Measurements from ENCODE around the gene LOC101059915.
"Not testable (repeated sequence)": the region's sequence is repeated elsewhere in the genome, so short reads cannot be mapped to it uniquely, and the experiment has no call there.

The LOC101059915 gene

GRCh38 chrX:71668248-71668595 lies 876 bp downstream of the LOC101059915 start:
- H3K79me1 ChIP-seq (ENCODE audit: low read depth, low read length) = no peaks in the 10 kb centered on the region
- H3K4me1 ChIP-seq (ENCODE audit: control insufficient read depth in 2 of 2, insufficient read depth in 1 of 2, low read depth in 1 of 2, low read length in 2 of 2) = no peaks in the 10 kb centered on the region
- no peaks in the 10 kb centered on the region for H3K9me3 ChIP-seq (replicated peaks in 1 of 2; ENCODE audit: control insufficient read depth in 2 of 2, insufficient read depth in 1 of 2, low read depth in 1 of 2, low read length in 2 of 2)
- H3K9ac ChIP-seq (ENCODE audit: low read depth, low read length, poor library complexity) = no peak overlapping the region
- peaks cover 0 to 13% (median 0%) of the 10 kb centered on the region in 3 experiments for H3K27me3 ChIP-seq (ENCODE audit: control insufficient read depth in 3 of 3, insufficient read depth in 3 of 3, low read depth in 1 of 3, low read length in 3 of 3)
- H2BK5ac ChIP-seq (ENCODE audit: low read length) = no peak overlapping the region
- no peak for DNase-seq (ENCODE audit: low spot score)
- H3K27ac ChIP-seq (replicated peaks; ENCODE audit: low read length) = no peak overlapping the region
- H3K4me3 ChIP-seq (ENCODE audit: low read length in 2 of 2) = no peak overlapping the region
- H3K14ac ChIP-seq (ENCODE audit: low read length) = no peak overlapping the region
- H2AK5ac ChIP-seq (ENCODE audit: low read depth, low read length) = no peak overlapping the region
- no peak overlapping the region for H4K91ac ChIP-seq (ENCODE audit: low read depth, low read length, poor library complexity)
- H4K8ac ChIP-seq (ENCODE audit: low read depth, low read length) = no peak overlapping the region
- H3K36me3 ChIP-seq (replicated peaks in 1 of 2; ENCODE audit: control insufficient read depth in 2 of 2, insufficient read depth in 2 of 2, low read length in 2 of 2) = no peaks in the 10 kb centered on the region
- no CpG with 5 or more reads among the region's 16 CpGs for WGBS, 2 donors (ENCODE audit: extremely low coverage in 2 of 2, insufficient read length in 2 of 2, insufficient replicate concordance in 1 of 2)
- H2BK15ac ChIP-seq (ENCODE audit: low read length) = no peak overlapping the region
- no peak overlapping the region for H2AFZ ChIP-seq (ENCODE audit: low read length)
- H3K4me2 ChIP-seq (ENCODE audit: insufficient read depth, low read length, poor library complexity, severe bottlenecking) = no peak overlapping the region
- no peak overlapping the region for H3K18ac ChIP-seq (ENCODE audit: low read length)
- H2BK120ac ChIP-seq (ENCODE audit: low read depth, low read length) = no peak overlapping the region
- no peak overlapping the region for H3K23ac ChIP-seq (ENCODE audit: low read depth, low read length, poor library complexity)
- H3K4ac ChIP-seq (ENCODE audit: low read length) = no peak overlapping the region
- no peak overlapping the region for H2BK12ac ChIP-seq (ENCODE audit: low read length)

- Histone ChIP-seq H4K8ac (ENCODE audit: low read depth, low read length) (no peak overlapping the region), H3K4me3 (ENCODE audit: low read length in 2 of 2) (no peak overlapping the region), H3K4ac (ENCODE audit: low read length) (no peak overlapping the region), H3K14ac (ENCODE audit: low read length) (no peak overlapping the region), H3K27me3 (ENCODE audit: control insufficient read depth in 3 of 3, insufficient read depth in 3 of 3, low read depth in 1 of 3, low read length in 3 of 3) (peaks cover 0 to 13% (median 0%) of the 10 kb centered on the region in 3 experiments), H3K36me3 (replicated peaks in 1 of 2; ENCODE audit: control insufficient read depth in 2 of 2, insufficient read depth in 2 of 2, low read length in 2 of 2) (no peaks in the 10 kb centered on the region), H3K27ac (replicated peaks; ENCODE audit: low read length) (no peak overlapping the region), H3K18ac (ENCODE audit: low read length) (no peak overlapping the region), H2BK120ac (ENCODE audit: low read depth, low read length) (no peak overlapping the region), H2AK5ac (ENCODE audit: low read depth, low read length) (no peak overlapping the region), H3K4me1 (ENCODE audit: control insufficient read depth in 2 of 2, insufficient read depth in 1 of 2, low read depth in 1 of 2, low read length in 2 of 2) (no peaks in the 10 kb centered on the region), H3K79me1 (ENCODE audit: low read depth, low read length) (no peaks in the 10 kb centered on the region), H2BK12ac (ENCODE audit: low read length) (no peak overlapping the region), H2BK5ac (ENCODE audit: low read length) (no peak overlapping the region), H3K9me3 (replicated peaks in 1 of 2; ENCODE audit: control insufficient read depth in 2 of 2, insufficient read depth in 1 of 2, low read depth in 1 of 2, low read length in 2 of 2) (no peaks in the 10 kb centered on the region), H3K23ac (ENCODE audit: low read depth, low read length, poor library complexity) (no peak overlapping the region), H2BK15ac (ENCODE audit: low read length) (no peak overlapping the region), H2AFZ (ENCODE audit: low read length) (no peak overlapping the region), H3K4me2 (ENCODE audit: insufficient read depth, low read length, poor library complexity, severe bottlenecking) (no peak overlapping the region), H4K91ac (ENCODE audit: low read depth, low read length, poor library complexity) (no peak overlapping the region), H3K9ac (ENCODE audit: low read depth, low read length, poor library complexity) (no peak overlapping the region)
- no CpG with 5 or more reads among the region's 13 CpGs for WGBS, 2 donors (ENCODE audit: extremely low coverage in 2 of 2, insufficient read length in 2 of 2, insufficient replicate concordance in 1 of 2)
- DNase-seq (ENCODE audit: low spot score) = no peak
Measured at GRCh38 chrX:71669492-71669891, 2.1 kb downstream of the LOC101059915 start.

- H3K4me3 ChIP-seq (ENCODE audit: low read length in 2 of 2); H3K4me1 ChIP-seq (ENCODE audit: control insufficient read depth in 2 of 2, insufficient read depth in 1 of 2, low read depth in 1 of 2, low read length in 2 of 2); H3K4ac ChIP-seq (ENCODE audit: low read length); H2BK120ac ChIP-seq (ENCODE audit: low read depth, low read length); H3K79me1 ChIP-seq (ENCODE audit: low read depth, low read length); H2AK5ac ChIP-seq (ENCODE audit: low read depth, low read length); H4K91ac ChIP-seq (ENCODE audit: low read depth, low read length, poor library complexity); H3K36me3 ChIP-seq (replicated peaks in 1 of 2; ENCODE audit: control insufficient read depth in 2 of 2, insufficient read depth in 2 of 2, low read length in 2 of 2); H3K9me3 ChIP-seq (replicated peaks in 1 of 2; ENCODE audit: control insufficient read depth in 2 of 2, insufficient read depth in 1 of 2, low read depth in 1 of 2, low read length in 2 of 2); H3K14ac ChIP-seq (ENCODE audit: low read length); H2BK5ac ChIP-seq (ENCODE audit: low read length); H3K9ac ChIP-seq (ENCODE audit: low read depth, low read length, poor library complexity); H2AFZ ChIP-seq (ENCODE audit: low read length); H3K23ac ChIP-seq (ENCODE audit: low read depth, low read length, poor library complexity); H2BK15ac ChIP-seq (ENCODE audit: low read length); H3K4me2 ChIP-seq (ENCODE audit: insufficient read depth, low read length, poor library complexity, severe bottlenecking); H2BK12ac ChIP-seq (ENCODE audit: low read length); H3K18ac ChIP-seq (ENCODE audit: low read length); H3K27ac ChIP-seq (replicated peaks; ENCODE audit: low read length); DNase-seq (ENCODE audit: low spot score); H4K8ac ChIP-seq (ENCODE audit: low read depth, low read length): not testable (repeated sequence)
- H3K27me3 ChIP-seq (ENCODE audit: control insufficient read depth in 3 of 3, insufficient read depth in 3 of 3, low read depth in 1 of 3, low read length in 3 of 3) = peaks cover 0 to 13% (median 0%) of the 10 kb centered on the region in 3 experiments
- WGBS, 2 donors (ENCODE audit: extremely low coverage in 2 of 2, insufficient read length in 2 of 2, insufficient replicate concordance in 1 of 2) = no CpG with 5 or more reads among the region's 10 CpGs
Measured at GRCh38 chrX:71669947-71670346, 2.6 kb downstream of the LOC101059915 start.

GRCh38 chrX:71671043-71671780 lies 3.9 kb downstream of the LOC101059915 start:
- no CpG with 5 or more reads among the region's 12 CpGs for WGBS, 2 donors (ENCODE audit: extremely low coverage in 2 of 2, insufficient read length in 2 of 2, insufficient replicate concordance in 1 of 2)

More at GRCh38 chrX:71671043-71671780, 3.9 kb downstream of the LOC101059915 start:
- Histone ChIP-seq H3K9ac (ENCODE audit: low read depth, low read length, poor library complexity) (no peak overlapping the region), H3K4me2 (ENCODE audit: insufficient read depth, low read length, poor library complexity, severe bottlenecking) (no peak overlapping the region), H2BK5ac (ENCODE audit: low read length) (no peak overlapping the region), H3K4ac (ENCODE audit: low read length) (no peak overlapping the region), H3K79me1 (ENCODE audit: low read depth, low read length) (no peaks in the 10 kb centered on the region), H2BK12ac (ENCODE audit: low read length) (no peak overlapping the region), H3K4me3 (ENCODE audit: low read length in 2 of 2) (no peak overlapping the region), H2AK5ac (ENCODE audit: low read depth, low read length) (no peak overlapping the region), H3K14ac (ENCODE audit: low read length) (no peak overlapping the region), H2BK15ac (ENCODE audit: low read length) (no peak overlapping the region), H3K4me1 (ENCODE audit: control insufficient read depth in 2 of 2, insufficient read depth in 1 of 2, low read depth in 1 of 2, low read length in 2 of 2) (no peaks in the 10 kb centered on the region), H3K18ac (ENCODE audit: low read length) (no peak overlapping the region), H3K9me3 (replicated peaks in 1 of 2; ENCODE audit: control insufficient read depth in 2 of 2, insufficient read depth in 1 of 2, low read depth in 1 of 2, low read length in 2 of 2) (no peaks in the 10 kb centered on the region), H3K36me3 (replicated peaks in 1 of 2; ENCODE audit: control insufficient read depth in 2 of 2, insufficient read depth in 2 of 2, low read length in 2 of 2) (no peaks in the 10 kb centered on the region), H3K27ac (replicated peaks; ENCODE audit: low read length) (no peak overlapping the region), H4K91ac (ENCODE audit: low read depth, low read length, poor library complexity) (no peak overlapping the region), H4K8ac (ENCODE audit: low read depth, low read length) (no peak overlapping the region), H3K27me3 (ENCODE audit: control insufficient read depth in 3 of 3, insufficient read depth in 3 of 3, low read depth in 1 of 3, low read length in 3 of 3) (peaks cover 0 to 13% (median 0%) of the 10 kb centered on the region in 3 experiments), H2BK120ac (ENCODE audit: low read depth, low read length) (no peak overlapping the region), H3K23ac (ENCODE audit: low read depth, low read length, poor library complexity) (no peak overlapping the region), H2AFZ (ENCODE audit: low read length) (no peak overlapping the region)
- DNase-seq (ENCODE audit: low spot score) = no peak
